Measurements from ENCODE around the gene TBCD.

The TBCD gene

GRCh38 chr17:82825540-82826124 lies 73.8 kb downstream of the TBCD start:
- no peak overlapping the region for H3K4me3 ChIP-seq (ENCODE audit: low read length)
- no peaks in the 10 kb centered on the region for H4K20me1 ChIP-seq (ENCODE audit: insufficient read depth, low read length)

GRCh38 chr17:82826211-82826610 lies 74.3 kb downstream of the TBCD start:
- no peak overlapping the region for H3K4me3 ChIP-seq (ENCODE audit: low read length)
- TF ChIP-seq CTCF (IDR thresholded peaks at IDR 0.05; ENCODE audit: low read length), result no peak
- no peak overlapping the region for H2AFZ ChIP-seq (ENCODE audit: low read length)
- no peak overlapping the region for H3K27ac ChIP-seq (ENCODE audit: low read length)
- H3K4me1 ChIP-seq (ENCODE audit: low read length), result no peaks in the 10 kb centered on the region
- no peaks in the 10 kb centered on the region for H4K20me1 ChIP-seq (ENCODE audit: insufficient read depth, low read length)
- no peaks in the 10 kb centered on the region for H3K36me3 ChIP-seq (replicated peaks; ENCODE audit: insufficient read depth, low read length)
- H3K27me3 ChIP-seq (replicated peaks; ENCODE audit: insufficient read depth, low read length), result no peaks in the 10 kb centered on the region
- H3K9ac ChIP-seq (ENCODE audit: low read length), result no peak overlapping the region
- H3K9me3 ChIP-seq (replicated peaks; ENCODE audit: insufficient read depth, low read length), result no peaks in the 10 kb centered on the region
- DNase-seq, result no peak
- H3K79me2 ChIP-seq (ENCODE audit: low read length), result no peaks in the 10 kb centered on the region
- H3K9me2 ChIP-seq (replicated peaks; ENCODE audit: insufficient read depth, low read length), result no peaks in the 10 kb centered on the region
- no peaks in the 10 kb centered on the region for H3F3A ChIP-seq (ENCODE audit: insufficient read depth, low read length)
- no peak overlapping the region for H3K4me2 ChIP-seq (ENCODE audit: low read depth, low read length)

More at GRCh38 chr17:82825540-82826124, 73.8 kb downstream of the TBCD start:
- TF ChIP-seq CTCF (IDR thresholded peaks at IDR 0.05; ENCODE audit: low read length) (no peak), EZH2phosphoT487 (IDR thresholded peaks at IDR 0.05; ENCODE audit: low read length) (no peak), EZH2 (optimal IDR thresholded peaks at IDR 0.05; ENCODE audit: low read depth, low read length) (no peak)
- Histone ChIP-seq H3K4me2 (ENCODE audit: low read depth, low read length) (no peak overlapping the region), H3K36me3 (replicated peaks; ENCODE audit: insufficient read depth, low read length) (no peaks in the 10 kb centered on the region), H3K9me2 (replicated peaks; ENCODE audit: insufficient read depth, low read length) (no peaks in the 10 kb centered on the region), H3K27ac (ENCODE audit: low read length) (no peak overlapping the region), H3K4me1 (ENCODE audit: low read length) (no peaks in the 10 kb centered on the region), H2AFZ (ENCODE audit: low read length) (no peak overlapping the region), H3K27me3 (replicated peaks; ENCODE audit: insufficient read depth, low read length) (no peaks in the 10 kb centered on the region), H3F3A (ENCODE audit: insufficient read depth, low read length) (no peaks in the 10 kb centered on the region), H3K9me3 (replicated peaks; ENCODE audit: insufficient read depth, low read length) (no peaks in the 10 kb centered on the region), H3K79me2 (ENCODE audit: low read length) (no peaks in the 10 kb centered on the region), H3K9ac (ENCODE audit: low read length) (no peak overlapping the region)
- no peak for DNase-seq

GRCh38 chr17:82826956-82827355 lies 75.1 kb downstream of the TBCD start:
- Histone ChIP-seq H3K79me2 (ENCODE audit: low read length) (no peaks in the 10 kb centered on the region), H4K20me1 (ENCODE audit: insufficient read depth, low read length) (no peaks in the 10 kb centered on the region), H2AFZ (ENCODE audit: low read length) (no peak overlapping the region), H3K27ac (ENCODE audit: low read length) (no peak overlapping the region), H3K9me3 (replicated peaks; ENCODE audit: insufficient read depth, low read length) (no peaks in the 10 kb centered on the region), H3K4me2 (ENCODE audit: low read depth, low read length) (no peak overlapping the region), H3K4me1 (ENCODE audit: low read length) (no peaks in the 10 kb centered on the region), H3K9ac (ENCODE audit: low read length) (no peak overlapping the region), H3K36me3 (replicated peaks; ENCODE audit: insufficient read depth, low read length) (no peaks in the 10 kb centered on the region), H3K4me3 (ENCODE audit: low read length) (no peak overlapping the region), H3K9me2 (replicated peaks; ENCODE audit: insufficient read depth, low read length) (no peaks in the 10 kb centered on the region), H3F3A (ENCODE audit: insufficient read depth, low read length) (no peaks in the 10 kb centered on the region), H3K27me3 (replicated peaks; ENCODE audit: insufficient read depth, low read length) (no peaks in the 10 kb centered on the region)
- no peak for DNase-seq
- TF ChIP-seq EZH2phosphoT487 (IDR thresholded peaks at IDR 0.05; ENCODE audit: low read length), result no peak
- TF ChIP-seq CTCF (IDR thresholded peaks at IDR 0.05; ENCODE audit: low read length), result no peak
- TF ChIP-seq EZH2 (optimal IDR thresholded peaks at IDR 0.05; ENCODE audit: low read depth, low read length), result no peak
